ENCODE measurements around the gene NOXA1.

GRCh38 chr9:137456061-137456863 is 33.1 kb downstream of the NOXA1 start:
- TF ChIP-seq CTCF (IDR thresholded peaks at IDR 0.05) (no peak), POLR2A (IDR thresholded peaks at IDR 0.05) (no peak), EP300 (IDR thresholded peaks at IDR 0.05) (no peak), POLR2AphosphoS5 (IDR thresholded peaks at IDR 0.05) (no peak)
